Ecto neural progenitor cell (in vitro differentiated cells): ENCODE data around the gene CERS5.
"Not testable (repeated sequence)": the region's sequence is repeated elsewhere in the genome, so short reads cannot be mapped to it uniquely, and the experiment has no call there.

Source experiments
- DNase-seq: peaks from one replicate; pipeline ENCODE4 v3.0.0-alpha.2; 2018; ENCODE audit warnings: low spot score

CERS5 gene

GRCh38 chr12:50186681-50187080 is 19.5 kb upstream of the CERS5 start:
- DNase-seq, result no peak

GRCh38 chr12:50185970-50186663 is 18.9 kb upstream of the CERS5 start:
- no peak for DNase-seq

- DNase-seq, result no peak
Observed at GRCh38 chr12:50185301-50185895, 18.2 kb upstream of the CERS5 start.

GRCh38 chr12:50184261-50184660 is 17.1 kb upstream of the CERS5 start:
- DNase-seq, result no peak

GRCh38 chr12:50182461-50182860 is 15.3 kb upstream of the CERS5 start:
- no peak for DNase-seq

GRCh38 chr12:50181691-50182090 is 14.5 kb upstream of the CERS5 start:
- no peak for DNase-seq

GRCh38 chr12:50175716-50176026 is 8.5 kb upstream of the CERS5 start:
- no peak for DNase-seq

- DNase-seq, result no peak
Observed at GRCh38 chr12:50174971-50175715, 8.0 kb upstream of the CERS5 start.

GRCh38 chr12:50166799-50167048 is 445 bp downstream of the CERS5 start:
- DNase-seq, result no peak

GRCh38 chr12:50164963-50165362 is 2.2 kb downstream of the CERS5 start:
- DNase-seq, result no peak

- DNase-seq, result no peak
Observed at GRCh38 chr12:50162230-50162629, 4.9 kb downstream of the CERS5 start.

GRCh38 chr12:50160643-50161042 is 6.5 kb downstream of the CERS5 start:
- no peak for DNase-seq

- DNase-seq, result no peak
Observed at GRCh38 chr12:50157259-50157658, 9.9 kb downstream of the CERS5 start.

- no peak for DNase-seq
Observed at GRCh38 chr12:50156641-50157040, 10.5 kb downstream of the CERS5 start.

GRCh38 chr12:50154947-50155346 is 12.2 kb downstream of the CERS5 start:
- not testable (repeated sequence) for DNase-seq

GRCh38 chr12:50151047-50151687 is 16.0 kb downstream of the CERS5 start:
- no peak for DNase-seq

GRCh38 chr12:50149311-50149710 is 17.9 kb downstream of the CERS5 start:
- DNase-seq, result no peak

- DNase-seq, result not testable (repeated sequence)
Observed at GRCh38 chr12:50148011-50148410, 19.2 kb downstream of the CERS5 start.

GRCh38 chr12:50147281-50147680 is 19.9 kb downstream of the CERS5 start:
- DNase-seq, result no peak

- DNase-seq, result no peak
Observed at GRCh38 chr12:50145439-50145838, 21.7 kb downstream of the CERS5 start.

GRCh38 chr12:50142993-50143392 is 24.2 kb downstream of the CERS5 start:
- DNase-seq, result no peak

- no peak for DNase-seq
Observed at GRCh38 chr12:50132505-50133135, 34.5 kb downstream of the CERS5 start.

- no peak for DNase-seq
Observed at GRCh38 chr12:50129290-50129689, 37.9 kb downstream of the CERS5 start.
